ENCODE data around the gene HMGN4. TPM values are rescaled to one million over a fixed set of nuclear protein-coding genes. Genes with fewer than 3 reads are reported as not detected.
A peak's percentile ranks its signal among the peaks of the same experiment; 100 is the strongest.

The HMGN4 gene

GRCh38 chr6:26593278-26594130 lies 55.3 kb downstream of the HMGN4 start:
- H3K9ac ChIP-seq (ENCODE audit: low read depth, low read length) = no peak overlapping the region
- H3K4me2 ChIP-seq (ENCODE audit: low read length) = no peak overlapping the region
- peaks cover 4% of the 10 kb centered on the region for H3K36me3 ChIP-seq (ENCODE audit: insufficient read depth, low read length)
- H3K4me3 ChIP-seq (ENCODE audit: low read length) = no peak overlapping the region
- peaks cover 29% of the 10 kb centered on the region for H3K27me3 ChIP-seq (ENCODE audit: control insufficient read depth, insufficient read depth, low read length)
- no peaks in the 10 kb centered on the region for H3K9me3 ChIP-seq (replicated peaks; ENCODE audit: low read length)
- H3K4me1 ChIP-seq (ENCODE audit: control insufficient read depth, insufficient read depth, low read length) = peaks cover 14% of the 10 kb centered on the region

DNA sequence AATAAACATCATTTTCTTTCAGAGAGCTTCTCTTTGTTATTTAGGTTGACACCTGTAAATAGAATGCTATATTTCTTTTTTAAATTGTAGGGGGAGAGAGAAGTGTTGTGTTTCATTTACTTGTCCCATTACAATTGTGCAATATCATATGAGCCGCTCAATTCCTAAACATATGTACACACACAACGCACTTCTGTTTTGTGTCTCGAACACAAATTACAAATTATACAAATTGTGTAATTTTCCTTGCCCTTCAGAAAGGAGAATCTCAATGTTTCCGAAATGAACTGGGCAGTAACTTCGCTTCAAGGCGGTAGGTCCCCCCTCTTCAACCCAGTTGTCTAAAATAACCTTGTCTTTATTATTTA lies 55.9 kb downstream of the HMGN4 start:
- no peak overlapping the region for H3K4me3 ChIP-seq (ENCODE audit: low read length)
- H3K9me3 ChIP-seq (replicated peaks; ENCODE audit: low read length) = no peaks in the 10 kb centered on the region
- peaks cover 14% of the 10 kb centered on the region for H3K4me1 ChIP-seq (ENCODE audit: control insufficient read depth, insufficient read depth, low read length)
- peaks cover 29% of the 10 kb centered on the region for H3K27me3 ChIP-seq (ENCODE audit: control insufficient read depth, insufficient read depth, low read length)
- no peak overlapping the region for H3K9ac ChIP-seq (ENCODE audit: low read depth, low read length)
- H3K4me2 ChIP-seq (ENCODE audit: low read length) = no peak overlapping the region
- H3K36me3 ChIP-seq (ENCODE audit: insufficient read depth, low read length) = peaks cover 10% of the 10 kb centered on the region

DNA sequence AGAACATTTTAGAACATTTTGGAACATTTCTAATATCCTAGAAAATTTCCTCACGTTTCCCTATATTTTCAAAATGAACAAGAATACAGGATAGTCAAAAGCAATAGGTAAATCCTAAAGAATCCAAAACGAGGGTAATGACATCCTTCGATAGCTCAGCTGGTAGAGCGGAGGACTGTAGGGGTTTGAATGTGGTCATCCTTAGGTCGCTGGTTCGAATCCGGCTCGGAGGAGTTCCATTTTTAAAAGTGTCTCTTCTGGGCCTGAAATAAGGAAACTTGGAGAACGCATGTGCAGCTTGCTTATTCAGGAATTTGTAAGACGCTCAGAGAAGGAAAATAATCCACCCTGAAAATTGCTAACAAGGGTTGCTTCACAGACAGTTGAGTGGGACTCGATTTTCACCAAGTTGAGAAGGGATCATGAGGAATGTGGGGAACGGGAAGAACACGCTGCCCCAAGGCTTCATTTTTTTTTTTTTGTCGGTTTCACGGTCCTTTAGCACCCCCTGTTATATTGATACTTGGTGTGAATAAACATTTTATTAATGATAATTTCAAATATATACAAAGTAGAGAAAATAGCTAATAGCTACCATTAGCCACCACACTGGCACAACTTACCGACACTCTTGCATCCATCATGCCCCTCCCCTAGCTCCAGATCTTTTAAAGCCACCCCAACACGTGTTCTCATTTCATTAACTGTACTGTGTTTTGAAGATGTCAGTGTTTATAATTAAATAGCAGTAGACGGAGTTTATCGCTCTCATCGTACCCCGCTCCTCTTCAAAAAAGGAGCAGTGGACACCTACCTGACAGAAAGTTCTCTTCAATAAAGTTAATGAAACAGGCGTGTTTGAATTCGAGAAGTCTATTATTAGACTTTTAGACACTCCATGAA lies 56.8 kb downstream of the HMGN4 start:
- no peaks in the 10 kb centered on the region for H3K9me3 ChIP-seq (replicated peaks; ENCODE audit: low read length)
- H3K9ac ChIP-seq (ENCODE audit: low read depth, low read length) = peak overlapping the region; percentile 92

DNA sequence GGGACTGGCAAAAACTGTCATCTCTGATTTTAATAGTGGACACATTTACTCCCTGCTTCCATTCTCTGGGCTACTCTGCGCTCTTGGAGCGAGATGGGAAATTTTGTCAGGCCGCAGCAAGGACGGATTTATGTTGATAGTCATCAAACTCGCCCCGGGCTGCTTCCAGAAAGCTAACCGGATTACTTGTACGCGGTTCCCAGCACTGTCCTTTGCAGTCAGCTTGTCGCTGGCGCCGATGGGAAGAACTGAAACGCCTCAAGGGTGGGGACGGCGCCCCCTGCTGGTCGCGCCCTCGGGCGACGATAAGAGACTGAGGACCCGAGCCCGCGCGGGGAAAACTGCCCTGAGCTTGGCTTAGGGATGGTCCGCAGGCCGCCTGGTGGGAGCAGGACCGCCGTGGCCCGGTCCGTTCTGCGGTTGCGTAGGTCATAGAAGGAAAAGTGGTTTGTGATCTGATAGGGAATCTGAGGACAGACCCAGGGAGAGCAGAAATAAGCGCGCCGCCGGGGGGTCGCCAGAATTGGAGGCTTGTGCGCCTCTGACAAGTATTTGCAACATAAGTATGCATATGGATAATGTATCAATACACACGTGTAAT lies 57.6 kb downstream of the HMGN4 start:
- H3K4me2 ChIP-seq (ENCODE audit: low read length) = peak overlapping the region; percentile 94

More for the DNA sequence above, 56.8 kb downstream of the HMGN4 start:
- Histone ChIP-seq H3K36me3 (ENCODE audit: insufficient read depth, low read length) (peaks cover 16% of the 10 kb centered on the region), H3K4me3 (ENCODE audit: low read length) (peak overlapping the region; percentile 92), H3K4me2 (ENCODE audit: low read length) (peak overlapping the region; percentile 94), H3K27me3 (ENCODE audit: control insufficient read depth, insufficient read depth, low read length) (peaks cover 23% of the 10 kb centered on the region), H3K4me1 (ENCODE audit: control insufficient read depth, insufficient read depth, low read length) (peaks cover 14% of the 10 kb centered on the region)

More for the DNA sequence above, 57.6 kb downstream of the HMGN4 start:
- H3K4me1 ChIP-seq (ENCODE audit: control insufficient read depth, insufficient read depth, low read length) = peaks cover 14% of the 10 kb centered on the region
- H3K9ac ChIP-seq (ENCODE audit: low read depth, low read length) = peak overlapping the region; percentile 92
- peaks cover 17% of the 10 kb centered on the region for H3K36me3 ChIP-seq (ENCODE audit: insufficient read depth, low read length)
- no peaks in the 10 kb centered on the region for H3K9me3 ChIP-seq (replicated peaks; ENCODE audit: low read length)
- H3K27me3 ChIP-seq (ENCODE audit: control insufficient read depth, insufficient read depth, low read length) = peaks cover 17% of the 10 kb centered on the region
- peak overlapping the region; percentile 92 for H3K4me3 ChIP-seq (ENCODE audit: low read length)

Small RNA genes lying within 50 kb of the gene (small RNA-seq; reads per million reads assigned to genes)
- gene RNU6-502P = not detected

Data from skeletal muscle satellite cell (primary cell).